ENCODE measurements around the gene IBTK.
"Not testable (repeated sequence)": the region's sequence is repeated elsewhere in the genome, so short reads cannot be mapped to it uniquely, and the experiment has no call there.

The IBTK gene

DNA sequence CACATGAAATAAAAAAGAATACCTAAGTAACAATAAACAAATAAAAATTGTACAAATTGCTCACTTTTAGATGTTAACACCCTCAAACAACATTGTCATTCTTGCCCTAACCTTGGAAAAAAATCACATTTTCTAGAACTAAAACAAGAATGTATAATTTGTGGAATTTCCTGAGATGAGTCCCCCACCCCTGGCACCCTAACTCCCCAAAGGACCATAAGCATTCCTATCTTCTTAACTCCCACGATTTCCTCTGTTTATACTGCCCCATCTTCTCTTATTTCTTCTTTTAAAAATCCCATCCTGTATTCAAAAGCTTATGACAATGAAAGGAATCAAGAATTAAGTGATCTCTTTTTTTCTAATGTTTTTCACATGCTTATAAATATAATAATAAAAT lies 70.9 kb downstream of the IBTK start:
- Mint-ChIP-seq H3K4me3 (no peak overlapping the region), H3K27ac (no peak overlapping the region), H3K4me1 (ENCODE audit: low read depth) (no peaks in the 10 kb centered on the region), H3K36me3 (peaks cover 6% of the 10 kb centered on the region), H3K27me3 (no peaks in the 10 kb centered on the region), H3K9me3 (ENCODE audit: low read depth) (no peaks in the 10 kb centered on the region)

DNA sequence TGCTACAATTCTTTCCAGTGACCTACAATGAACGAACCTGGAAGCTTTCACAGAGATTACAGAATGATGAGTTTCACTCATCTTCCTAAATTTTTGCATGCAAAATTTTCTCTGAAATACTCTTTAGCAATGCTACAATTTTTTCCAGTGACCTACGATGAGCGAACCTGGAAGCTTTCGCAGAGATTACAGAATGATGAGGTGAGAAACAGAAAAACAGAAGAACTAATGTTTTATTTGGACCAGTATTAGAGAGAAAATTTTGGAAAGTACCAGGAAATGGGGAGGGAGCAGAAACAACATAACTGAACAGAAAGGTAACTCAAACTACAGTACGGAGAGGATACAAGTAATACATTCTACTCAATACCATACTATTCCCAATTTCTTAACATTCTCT lies 75.0 kb downstream of the IBTK start:
- no peaks in the 10 kb centered on the region for H3K4me1 Mint-ChIP-seq (ENCODE audit: low read depth)
- H3K9me3 Mint-ChIP-seq (ENCODE audit: low read depth): no peaks in the 10 kb centered on the region
- H3K27ac Mint-ChIP-seq: no peak overlapping the region
- H3K4me3 Mint-ChIP-seq: no peak overlapping the region
- H3K27me3 Mint-ChIP-seq: no peaks in the 10 kb centered on the region
- H3K36me3 Mint-ChIP-seq: peaks cover 11% of the 10 kb centered on the region

DNA sequence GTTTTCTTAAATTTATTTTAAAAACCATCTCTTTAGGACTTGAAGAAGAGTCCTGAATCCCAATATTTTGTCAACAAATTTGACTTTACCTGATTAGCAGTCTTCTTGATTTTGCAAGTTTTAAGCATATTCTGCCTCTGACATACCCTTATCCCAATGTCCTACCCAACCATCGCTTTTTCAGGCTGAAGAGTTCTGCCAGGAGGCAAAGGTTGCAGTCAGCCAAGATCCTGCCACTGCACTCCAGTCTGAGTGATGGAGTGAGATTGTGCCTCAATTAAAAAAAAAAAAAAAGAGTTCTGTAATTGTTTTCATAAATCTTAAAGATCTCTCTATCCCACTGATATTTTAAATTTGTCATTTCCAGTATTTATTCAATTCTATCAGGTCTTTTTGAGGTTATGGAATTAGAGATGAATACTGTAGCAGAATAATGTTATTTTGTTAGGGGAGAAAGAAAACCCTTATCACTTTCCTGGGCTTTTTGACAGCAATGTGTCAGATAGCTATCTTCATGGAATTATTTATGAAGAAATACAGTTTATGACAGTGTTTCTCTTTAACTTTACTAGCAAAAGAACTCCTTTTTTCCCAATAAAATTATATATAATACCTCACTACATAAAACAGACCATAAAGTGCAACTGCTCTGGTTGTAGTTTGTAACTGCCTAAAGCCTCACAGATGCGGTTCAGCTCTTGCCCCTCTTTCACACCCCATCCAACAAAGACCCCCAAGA lies 78.2 kb downstream of the IBTK start:
- Mint-ChIP-seq H3K9me3 (ENCODE audit: low read depth) (no peaks in the 10 kb centered on the region), H3K4me3 (no peak overlapping the region), H3K36me3 (peaks cover 21% of the 10 kb centered on the region), H3K4me1 (ENCODE audit: low read depth) (no peaks in the 10 kb centered on the region), H3K27me3 (no peaks in the 10 kb centered on the region), H3K27ac (no peak overlapping the region)

DNA sequence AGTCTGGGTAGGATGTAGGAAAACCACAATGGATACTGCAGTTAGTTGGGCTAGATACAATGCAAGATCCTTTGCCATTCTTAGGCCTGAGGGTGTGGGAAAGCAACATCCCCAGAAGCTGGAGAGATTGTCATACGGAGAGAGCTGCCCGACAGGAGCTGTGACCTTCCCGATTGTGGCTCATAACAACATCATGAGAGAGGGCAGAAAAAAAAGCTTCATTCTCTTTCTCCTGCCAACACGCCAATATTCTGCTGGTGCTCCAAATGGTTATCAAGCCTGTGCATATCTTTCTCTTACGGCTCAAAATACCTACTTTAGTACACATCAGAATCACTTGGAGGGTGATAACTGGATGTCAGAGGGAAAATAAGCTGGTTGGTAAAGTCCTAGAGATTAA lies 81.1 kb downstream of the IBTK start:
- no peak overlapping the region for H3K4me3 Mint-ChIP-seq
- H3K36me3 Mint-ChIP-seq: peaks cover 22% of the 10 kb centered on the region
- no peak overlapping the region for H3K27ac Mint-ChIP-seq
- H3K27me3 Mint-ChIP-seq: no peaks in the 10 kb centered on the region
- no peaks in the 10 kb centered on the region for H3K9me3 Mint-ChIP-seq (ENCODE audit: low read depth)
- no peaks in the 10 kb centered on the region for H3K4me1 Mint-ChIP-seq (ENCODE audit: low read depth)

DNA sequence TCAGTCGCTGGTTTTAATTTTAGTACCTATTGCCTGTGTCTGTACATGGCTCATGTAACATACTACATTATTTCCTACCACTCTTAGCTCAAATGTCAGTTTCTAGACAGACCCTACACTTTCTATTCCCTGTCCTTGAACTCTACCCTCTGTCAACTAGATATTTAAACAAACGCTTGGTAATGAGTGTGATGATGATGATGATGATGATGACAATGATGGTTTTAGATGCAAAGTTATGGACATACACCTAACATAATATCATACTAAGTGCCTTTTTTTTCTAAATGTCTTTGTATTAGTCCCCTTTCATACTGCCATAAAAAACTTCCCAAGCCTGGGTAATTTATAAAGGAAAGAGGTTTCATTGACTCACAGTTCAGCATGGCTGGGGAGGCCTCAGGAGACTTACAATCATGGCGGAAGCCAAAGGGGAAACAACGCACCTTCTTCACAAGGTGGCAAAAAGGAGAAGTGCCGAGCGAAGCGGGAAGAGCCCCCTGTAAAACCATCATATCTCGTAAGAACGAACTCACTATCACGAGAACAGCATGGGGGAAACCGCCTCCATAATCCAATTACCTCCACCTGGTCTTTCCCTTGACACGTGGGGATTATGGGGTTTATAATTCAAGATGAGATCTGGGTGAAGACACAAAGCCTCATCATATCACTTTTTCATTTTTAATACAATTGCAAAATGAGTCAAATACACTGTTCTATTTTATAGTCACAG lies 87.1 kb downstream of the IBTK start:
- no peak overlapping the region for H3K4me3 Mint-ChIP-seq
- peaks cover 12% of the 10 kb centered on the region for H3K36me3 Mint-ChIP-seq
- H3K9me3 Mint-ChIP-seq (ENCODE audit: low read depth): no peaks in the 10 kb centered on the region
- H3K27me3 Mint-ChIP-seq: no peaks in the 10 kb centered on the region
- H3K4me1 Mint-ChIP-seq (ENCODE audit: low read depth): no peaks in the 10 kb centered on the region
- H3K27ac Mint-ChIP-seq: no peak overlapping the region

DNA sequence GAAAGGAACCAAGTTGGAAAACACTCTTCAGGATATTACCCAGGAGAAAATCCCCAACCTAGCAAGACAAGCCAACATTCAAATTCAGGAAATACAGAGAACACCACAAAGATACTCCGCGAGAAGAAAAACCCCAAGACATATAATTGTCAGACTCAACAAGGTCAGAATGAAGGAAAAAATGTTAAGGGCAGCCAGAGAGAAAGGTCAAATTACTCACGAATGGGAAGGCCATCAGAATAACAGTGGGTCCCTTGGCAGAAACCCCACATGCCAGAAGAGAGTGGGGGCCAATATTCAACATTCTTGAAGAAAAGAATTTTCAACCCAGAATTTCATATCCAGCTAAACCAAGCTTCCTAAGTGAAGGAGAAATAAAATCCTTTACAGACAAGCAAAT lies 94.8 kb downstream of the IBTK start:
- Mint-ChIP-seq H3K36me3 (peaks cover 17% of the 10 kb centered on the region), H3K9me3 (ENCODE audit: low read depth) (peaks cover 13% of the 10 kb centered on the region)
- not testable (repeated sequence) for H3K4me3 Mint-ChIP-seq; H3K4me1 Mint-ChIP-seq (ENCODE audit: low read depth); H3K27me3 Mint-ChIP-seq; H3K27ac Mint-ChIP-seq

DNA sequence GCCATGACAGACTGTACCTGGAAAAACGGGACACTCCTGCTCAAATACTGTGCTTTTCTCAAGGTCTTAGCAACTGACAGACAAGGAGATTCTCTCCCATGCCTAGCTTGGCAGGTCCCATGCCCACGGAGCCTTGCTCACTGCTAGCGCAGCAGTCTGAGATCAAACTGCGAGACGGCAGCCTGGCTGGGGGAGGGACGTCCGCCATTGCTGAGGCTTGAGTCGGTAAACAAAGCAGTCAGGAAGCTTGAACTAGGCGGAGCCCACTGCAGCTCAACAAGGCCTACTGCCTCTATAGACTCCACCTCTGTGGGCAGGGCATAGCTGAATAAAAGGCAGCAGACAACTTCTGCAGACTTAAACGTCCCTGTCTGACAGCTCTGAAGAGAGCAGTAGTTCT lies 96.4 kb downstream of the IBTK start:
- H3K36me3 Mint-ChIP-seq: peaks cover 12% of the 10 kb centered on the region
- H3K27me3 Mint-ChIP-seq; H3K27ac Mint-ChIP-seq; H3K4me1 Mint-ChIP-seq (ENCODE audit: low read depth); H3K4me3 Mint-ChIP-seq: not testable (repeated sequence)
- H3K9me3 Mint-ChIP-seq (ENCODE audit: low read depth): peaks cover 13% of the 10 kb centered on the region

DNA sequence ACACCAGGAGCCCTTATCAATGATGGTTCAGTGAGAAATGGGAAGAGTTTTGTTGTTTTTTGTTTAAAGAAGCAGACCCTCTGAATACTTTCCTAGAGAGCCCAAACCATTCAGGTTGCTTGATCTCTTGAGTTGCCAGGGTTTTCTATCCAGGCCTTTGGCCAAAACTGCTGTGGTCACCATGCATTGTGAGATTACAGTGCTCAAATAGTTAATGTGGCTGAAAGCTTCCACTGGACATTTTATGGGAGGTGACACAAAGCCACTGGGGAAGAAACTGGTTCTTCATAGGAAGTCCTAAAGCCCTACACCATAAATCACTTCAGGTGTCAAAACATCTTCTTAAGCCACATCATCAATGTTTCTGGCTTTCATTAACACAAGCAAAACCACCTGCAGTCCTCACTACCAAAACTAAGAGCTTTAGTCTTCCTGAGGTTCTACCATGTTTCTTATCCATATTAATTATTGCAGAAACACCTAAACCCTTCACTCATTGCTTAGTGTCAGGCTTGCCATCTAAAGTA lies 101.6 kb downstream of the IBTK start:
- no peaks in the 10 kb centered on the region for H3K9me3 Mint-ChIP-seq (ENCODE audit: low read depth)
- no peak overlapping the region for H3K4me3 Mint-ChIP-seq
- H3K27ac Mint-ChIP-seq: no peak overlapping the region
- H3K36me3 Mint-ChIP-seq: no peaks in the 10 kb centered on the region
- no peaks in the 10 kb centered on the region for H3K27me3 Mint-ChIP-seq
- H3K4me1 Mint-ChIP-seq (ENCODE audit: low read depth): no peaks in the 10 kb centered on the region

DNA sequence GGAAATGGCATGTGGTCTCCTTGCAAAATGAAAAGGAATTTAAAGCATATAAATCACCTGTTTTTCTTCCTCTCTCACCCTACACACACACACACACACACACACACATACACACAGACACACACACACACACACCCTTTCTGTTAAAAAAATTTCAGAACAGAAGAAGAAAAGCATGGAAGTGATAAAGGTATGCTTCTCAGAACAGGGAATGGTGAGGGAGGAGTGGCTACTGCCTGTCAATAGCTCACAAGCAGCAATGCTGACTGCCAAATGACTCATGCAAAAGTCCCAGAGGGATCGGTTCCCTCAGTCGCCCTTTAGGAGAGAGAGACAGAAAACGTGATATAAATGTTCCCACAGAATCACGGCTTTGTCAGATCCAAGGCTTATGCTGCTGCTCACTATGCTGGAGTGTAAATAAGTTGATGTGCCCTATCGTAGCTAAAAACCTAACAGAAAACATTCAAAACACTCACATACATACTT lies 102.6 kb downstream of the IBTK start:
- no peak overlapping the region for H3K4me3 Mint-ChIP-seq
- no peaks in the 10 kb centered on the region for H3K4me1 Mint-ChIP-seq (ENCODE audit: low read depth)
- no peaks in the 10 kb centered on the region for H3K9me3 Mint-ChIP-seq (ENCODE audit: low read depth)

DNA sequence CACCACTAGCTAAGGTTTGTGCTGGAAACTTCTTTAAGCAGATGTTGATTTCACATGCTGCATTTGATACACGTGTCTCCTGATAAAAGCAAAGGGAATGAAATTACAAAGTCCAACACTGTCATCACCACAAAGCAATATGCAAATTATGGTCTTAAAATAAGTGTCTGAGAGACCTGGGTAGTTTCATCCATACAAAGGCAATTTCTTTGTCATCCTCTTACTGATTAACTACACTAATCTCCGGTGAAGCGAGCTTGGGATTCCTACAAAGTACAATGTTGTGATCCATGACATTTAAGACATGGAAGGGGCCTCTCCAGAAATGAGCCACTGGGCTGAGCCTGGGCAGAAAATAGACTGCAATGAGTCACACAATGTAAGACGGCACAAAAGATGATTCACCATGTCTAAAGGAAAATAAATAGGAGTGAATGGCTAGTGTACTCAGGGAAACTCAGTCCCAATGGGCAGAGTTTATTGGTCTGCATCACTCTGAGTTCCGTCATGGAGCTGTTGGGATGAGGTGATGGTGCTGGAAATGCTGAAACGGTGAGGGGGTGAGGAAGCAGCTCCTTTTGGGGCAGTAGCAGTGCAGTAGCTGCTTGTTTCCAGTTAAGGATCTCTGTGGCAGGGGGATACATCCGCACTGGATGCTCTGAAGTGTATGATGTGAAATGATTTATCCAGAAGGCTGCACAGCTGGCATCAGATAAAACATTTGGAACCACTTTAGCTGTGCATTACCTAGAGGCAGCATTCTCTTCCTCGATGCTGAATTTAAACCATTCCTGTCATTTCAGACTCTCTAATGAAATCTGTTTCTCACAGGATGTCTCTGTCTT lies 103.3 kb downstream of the IBTK start:
- Mint-ChIP-seq H3K27ac (no peak overlapping the region), H3K36me3 (no peaks in the 10 kb centered on the region), H3K27me3 (no peaks in the 10 kb centered on the region), H3K4me3 (no peak overlapping the region), H3K9me3 (ENCODE audit: low read depth) (no peaks in the 10 kb centered on the region), H3K4me1 (ENCODE audit: low read depth) (no peaks in the 10 kb centered on the region)

More for the DNA sequence above, 102.6 kb downstream of the IBTK start:
- Mint-ChIP-seq H3K27ac (no peak overlapping the region), H3K36me3 (no peaks in the 10 kb centered on the region), H3K27me3 (no peaks in the 10 kb centered on the region)

DNA sequence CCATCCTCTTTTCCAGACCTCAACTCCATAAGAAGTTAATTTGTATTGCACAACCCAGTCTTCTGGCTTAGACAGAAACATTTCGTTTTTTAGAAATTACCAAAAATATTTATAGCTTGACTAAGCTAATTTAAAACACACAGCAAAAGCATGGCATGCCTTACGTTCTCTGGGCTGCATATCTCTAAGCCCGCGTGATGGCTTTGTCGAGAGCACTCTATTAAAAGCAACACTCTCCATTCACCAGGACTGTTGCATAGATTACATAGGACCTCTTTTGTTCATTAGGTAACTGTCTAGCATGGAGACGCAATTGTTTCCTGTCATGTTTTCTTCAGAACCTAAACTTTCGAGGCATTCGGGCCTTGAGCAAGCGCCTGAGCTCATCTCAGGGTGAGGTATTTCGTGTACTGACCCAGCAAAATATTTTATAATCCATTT lies 104.5 kb downstream of the IBTK start:
- no peaks in the 10 kb centered on the region for H3K27me3 Mint-ChIP-seq
- H3K4me1 Mint-ChIP-seq (ENCODE audit: low read depth): no peaks in the 10 kb centered on the region
- no peak overlapping the region for H3K4me3 Mint-ChIP-seq
- H3K27ac Mint-ChIP-seq: no peak overlapping the region
- H3K9me3 Mint-ChIP-seq (ENCODE audit: low read depth): no peaks in the 10 kb centered on the region
- H3K36me3 Mint-ChIP-seq: no peaks in the 10 kb centered on the region

DNA sequence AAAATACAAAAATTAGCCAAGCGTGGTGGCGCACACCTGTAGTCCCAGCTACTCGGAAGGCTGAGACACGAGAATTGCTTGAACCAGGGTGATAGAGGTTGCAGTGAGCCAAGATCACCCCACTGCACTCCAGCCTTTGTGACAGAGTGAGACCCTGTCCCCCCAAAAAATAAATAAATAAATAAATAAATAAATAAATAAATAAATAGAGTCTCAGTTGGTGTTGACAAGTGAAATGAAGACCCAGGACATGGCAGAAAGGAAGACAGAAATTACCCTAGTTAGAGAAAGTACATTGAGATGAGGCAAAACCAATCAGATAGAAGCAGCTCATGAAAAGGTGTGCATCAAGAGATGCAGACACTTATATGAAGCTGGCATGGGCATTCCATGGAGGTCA lies 105.0 kb downstream of the IBTK start:
- no peaks in the 10 kb centered on the region for H3K4me1 Mint-ChIP-seq (ENCODE audit: low read depth)
- H3K27ac Mint-ChIP-seq: no peak overlapping the region
- H3K27me3 Mint-ChIP-seq: no peaks in the 10 kb centered on the region
- no peaks in the 10 kb centered on the region for H3K9me3 Mint-ChIP-seq (ENCODE audit: low read depth)
- no peaks in the 10 kb centered on the region for H3K36me3 Mint-ChIP-seq
- H3K4me3 Mint-ChIP-seq: no peak overlapping the region

DNA sequence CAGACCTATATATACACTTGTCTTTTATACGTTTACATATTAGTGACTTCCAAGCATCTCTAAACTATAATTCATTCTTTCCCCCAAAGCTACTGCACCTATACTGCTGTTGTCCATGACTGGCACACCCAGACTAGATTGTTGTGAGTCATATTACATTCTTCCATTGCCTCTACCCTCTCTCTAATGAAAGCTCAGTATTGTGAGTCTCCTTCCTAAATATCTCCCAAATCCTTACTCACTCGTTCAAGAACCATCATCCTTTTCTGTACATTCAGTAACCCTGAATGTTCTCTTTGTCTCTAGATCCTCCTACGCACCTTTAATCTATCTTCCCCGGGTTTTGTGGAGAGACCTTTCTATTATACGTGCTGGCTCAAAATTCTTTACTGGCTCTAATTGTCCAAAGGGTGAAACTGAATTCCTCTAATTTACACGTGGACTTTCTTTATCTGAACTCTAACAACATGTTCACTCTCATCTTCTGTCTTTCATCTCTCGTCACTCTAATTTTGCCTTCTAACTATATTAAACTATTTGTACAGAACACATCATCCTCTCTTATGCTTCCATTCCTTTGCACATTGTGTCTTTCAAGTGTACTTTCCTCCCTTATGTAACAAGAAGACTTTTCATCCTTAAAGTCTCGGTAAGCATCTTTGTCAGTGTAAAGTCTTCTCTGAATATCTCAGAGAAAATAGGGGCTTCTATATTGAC lies 109.3 kb downstream of the IBTK start:
- Mint-ChIP-seq H3K9me3 (ENCODE audit: low read depth) (no peaks in the 10 kb centered on the region), H3K4me1 (ENCODE audit: low read depth) (no peaks in the 10 kb centered on the region), H3K27me3 (peaks cover 3% of the 10 kb centered on the region), H3K4me3 (no peak overlapping the region), H3K27ac (no peak overlapping the region), H3K36me3 (no peaks in the 10 kb centered on the region)

DNA sequence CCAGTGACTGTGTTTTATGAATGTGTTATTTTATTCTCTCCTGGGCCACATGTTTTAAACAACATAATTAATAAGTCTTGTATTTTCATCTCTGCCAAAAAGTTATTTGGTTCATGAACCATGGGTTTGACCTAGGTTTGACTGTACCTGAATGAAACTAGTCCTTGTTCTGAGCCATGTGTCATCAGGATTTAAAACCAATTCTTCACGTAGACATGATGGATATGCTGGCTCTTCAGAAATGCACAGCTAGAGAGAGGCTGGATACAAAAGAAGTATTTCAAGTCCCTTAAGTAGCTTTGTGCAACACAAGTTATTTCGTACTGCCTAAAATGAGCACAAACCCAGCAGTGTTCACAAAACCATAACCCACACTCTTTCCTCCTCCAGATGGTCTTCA lies 116.1 kb downstream of the IBTK start:
- Mint-ChIP-seq H3K4me1 (ENCODE audit: low read depth) (no peaks in the 10 kb centered on the region), H3K27ac (no peak overlapping the region), H3K36me3 (no peaks in the 10 kb centered on the region), H3K4me3 (no peak overlapping the region), H3K27me3 (peaks cover 7% of the 10 kb centered on the region), H3K9me3 (ENCODE audit: low read depth) (peaks cover 8% of the 10 kb centered on the region)

Measured in activated naive CD8-positive, alpha-beta T cell (primary cell).